Fibroblast of lung (primary cell): ENCODE measurements around the gene MCFD2. TPM values are rescaled to one million over a fixed set of nuclear protein-coding genes. Genes with fewer than 3 reads are reported as not detected.

Source experiments
- DNase-seq, 2 donors: peaks; one replicate each; pipeline versions ENCODE4 v3.0.0 to v3.0.0-alpha.2; 2010; ENCODE audit warnings: low read depth in 2 of 2
- H2AFZ ChIP-seq: 2 replicates; pipeline ENCODE4 v1.5.1; 2012; ENCODE audit warnings: low read length, control low read depth, inconsistent platforms
- H3K27ac ChIP-seq: 2 replicates; pipeline ENCODE4 v1.5.1; 2011; ENCODE audit warnings: low read length, control low read depth; ENCODE audit not compliant: insufficient read depth
- H3K27me3 ChIP-seq: 2 replicates; pipeline ENCODE4 v1.5.1; 2011; ENCODE audit warnings: mild to moderate bottlenecking, low read length; ENCODE audit not compliant: control insufficient read depth, insufficient read depth
- H3K36me3 ChIP-seq: 2 replicates; pipeline ENCODE4 v1.5.1; 2011; ENCODE audit warnings: low read length; ENCODE audit not compliant: control insufficient read depth, insufficient read depth
- H3K4me1 ChIP-seq: 2 replicates; pipeline ENCODE4 v1.5.1; 2011; ENCODE audit warnings: low read length; ENCODE audit not compliant: control insufficient read depth, insufficient read depth; ENCODE audit errors: extremely low read depth
- H3K4me2 ChIP-seq: 2 replicates; pipeline ENCODE4 v1.5.1; 2011; ENCODE audit warnings: low read length, control low read depth; ENCODE audit not compliant: insufficient read depth; ENCODE audit errors: extremely low read depth
- H3K4me3 ChIP-seq, 4 experiments: fragments of 200-600 bp in 1 of 4; sonication (generic) in 1 of 4; replicated peaks in 1 of 4; 2 replicates each; pipeline ENCODE4 v1.5.1; 2011 to 2016; ENCODE audit warnings: low read length in 4 of 4, low read depth in 3 of 4, mild to moderate bottlenecking in 3 of 4, control low read depth in 2 of 4, inconsistent platforms in 1 of 4, mixed read lengths in 1 of 4; ENCODE audit not compliant: insufficient read depth in 1 of 4; ENCODE audit errors: control extremely low read depth in 1 of 4
- H3K79me2 ChIP-seq: 2 replicates; pipeline ENCODE4 v1.5.1; 2012; ENCODE audit warnings: mild to moderate bottlenecking, low read length, inconsistent platforms; ENCODE audit not compliant: control insufficient read depth, insufficient read depth
- H3K9ac ChIP-seq: 2 replicates; pipeline ENCODE4 v1.5.1; 2011; ENCODE audit warnings: mild to moderate bottlenecking, low read length, control low read depth; ENCODE audit not compliant: insufficient read depth
- H3K9me3 ChIP-seq: 2 replicates; pipeline ENCODE4 v1.5.1; 2012; ENCODE audit warnings: low read depth, low read length; ENCODE audit not compliant: control insufficient read depth, insufficient read depth
- H4K20me1 ChIP-seq: 2 replicates; pipeline ENCODE4 v1.5.1; 2011; ENCODE audit warnings: low read length; ENCODE audit not compliant: control insufficient read depth, insufficient read depth; ENCODE audit errors: extremely low read depth
- CTCF ChIP-seq, 2 donors: IDR thresholded peaks in 1 of 2; conservative IDR thresholded peaks in 1 of 2; 1 replicate in 1 of 2; 2 replicates in 1 of 2; pipeline ENCODE4 v1.5.1; 2011 to 2012; ENCODE audit warnings: low read length in 2 of 2, control low read depth in 1 of 2, inconsistent platforms in 1 of 2, low read depth in 1 of 2, mild to moderate bottlenecking in 1 of 2
- EZH2 ChIP-seq: IDR thresholded peaks from 2 replicates; pipeline ENCODE4 v1.5.1; 2012; ENCODE audit warnings: low read length, control low read depth, mild to moderate bottlenecking; ENCODE audit errors: missing control alignments
- polyA plus RNA-seq, 2 donors: library from polyadenylated mRNA; depleted of rRNA in 1 of 2; stranded (reverse) in 1 of 2; unstranded in 1 of 2; fragments of >200 nt; gene quantifications; 2 replicates each; pipeline ENCODE4 v1.2.1, GENCODE V29; 2011 to 2012; ENCODE audit warnings: missing spikeins in 1 of 2
- total RNA-seq: library from RNA; depleted of rRNA; stranded (reverse); fragments of >200 nt; gene quantifications from 2 replicates; pipeline ENCODE4 v1.2.1, GENCODE V29; 2014

The MCFD2 gene
- total and polyA plus RNA-seq, 2 donors (not counting 1 experiment from before 2014, with no cell fraction given), result 151 to 328 TPM

GRCh38 chr2:46939626-46940359 lies 24.2 kb upstream of the MCFD2 start:
- Histone ChIP-seq H3K4me1 (peaks cover 15% of the 10 kb centered on the region), H3K36me3 (no peaks in the 10 kb centered on the region), H3K9ac (peak overlapping the region; percentile 85), H3K4me3 (peak overlapping the region in 3 of 4 experiments; percentile 3 to 61 (median 50)), H3K79me2 (peaks cover 35% of the 10 kb centered on the region), H3K9me3 (no peaks in the 10 kb centered on the region), H3K4me2 (peak overlapping the region; percentile 85), H4K20me1 (no peaks in the 10 kb centered on the region), H3K27ac (peak overlapping the region; percentile 98), H3K27me3 (no peaks in the 10 kb centered on the region), H2AFZ (peak overlapping the region; percentile 14)
- TF ChIP-seq CTCF (conservative IDR thresholded peaks at IDR 0.05 in 1 of 2, IDR thresholded peaks at IDR 0.05 in 1 of 2; ENCODE audit: low read depth in 1 of 2, low read length in 2 of 2) (no peak), EZH2 (no peak)
- no peak for DNase-seq

- H3K27me3 ChIP-seq, result no peaks in the 10 kb centered on the region
- no peak overlapping the region for H3K4me3 ChIP-seq
- DNase-seq, result no peak
- peaks cover 12% of the 10 kb centered on the region for H3K79me2 ChIP-seq
- peaks cover 11% of the 10 kb centered on the region for H3K4me1 ChIP-seq
- no peaks in the 10 kb centered on the region for H3K36me3 ChIP-seq
- H3K9ac ChIP-seq, result no peak overlapping the region
- no peak overlapping the region for H2AFZ ChIP-seq
- H3K4me2 ChIP-seq, result no peak overlapping the region
- no peak for TF ChIP-seq EZH2
- TF ChIP-seq CTCF (conservative IDR thresholded peaks at IDR 0.05 in 1 of 2, IDR thresholded peaks at IDR 0.05 in 1 of 2; ENCODE audit: low read depth in 1 of 2, low read length in 2 of 2), result peak; percentile 34 to 37
- H3K27ac ChIP-seq, result no peak overlapping the region
- no peaks in the 10 kb centered on the region for H3K9me3 ChIP-seq
- no peaks in the 10 kb centered on the region for H4K20me1 ChIP-seq
Measured at GRCh38 chr2:46937471-46937901, 21.9 kb upstream of the MCFD2 start.

- peaks cover 3% of the 10 kb centered on the region for H3K79me2 ChIP-seq
- no peaks in the 10 kb centered on the region for H4K20me1 ChIP-seq
- H3K4me3 ChIP-seq, result no peak overlapping the region
- H3K27ac ChIP-seq, result no peak overlapping the region
- H3K9me3 ChIP-seq, result no peaks in the 10 kb centered on the region
- DNase-seq, result peak in 1 of 2 donors; percentile 53
- no peak overlapping the region for H3K4me2 ChIP-seq
- peaks cover 11% of the 10 kb centered on the region for H3K4me1 ChIP-seq
- TF ChIP-seq CTCF (conservative IDR thresholded peaks at IDR 0.05 in 1 of 2, IDR thresholded peaks at IDR 0.05 in 1 of 2; ENCODE audit: low read depth in 1 of 2, low read length in 2 of 2) (no peak), EZH2 (no peak)
- H3K36me3 ChIP-seq, result no peaks in the 10 kb centered on the region
- no peak overlapping the region for H2AFZ ChIP-seq
- H3K27me3 ChIP-seq, result no peaks in the 10 kb centered on the region
- H3K9ac ChIP-seq, result no peak overlapping the region
Measured at GRCh38 chr2:46936566-46936965, 21.0 kb upstream of the MCFD2 start.
